ENCODE measurements around the gene DHX16. TPM values are rescaled to one million over a fixed set of nuclear protein-coding genes. Genes with fewer than 3 reads are reported as not detected.

DHX16 gene
- total and polyA plus RNA-seq, 9 of the 15 experiments (the other 6 are each of a cell fraction or from before 2014, with no cell fraction given) = 14.6 to 66.1 (median 47.5) TPM

GRCh38 chr6:30626484-30627366 lies 46.1 kb downstream of the DHX16 start, which contains the start of gene ATAT1 (continued):
- TF ChIP-seq ZBTB33 (CRISPR knock-in tag; IDR thresholded peaks at IDR 0.05) (peak; percentile 64; the same call in 1 of the 2 replicates), ZBTB17 (CRISPR knock-in tag; IDR thresholded peaks at IDR 0.05) (peak; percentile 46; the same call in 1 of the 2 replicates), RBM39 (optimal IDR thresholded peaks at IDR 0.05; ENCODE audit: low read depth, low read length) (peak; percentile 30), NR2C2 (CRISPR knock-in tag; IDR thresholded peaks at IDR 0.05) (peak; percentile 88), NR2C2 (tag; IDR thresholded peaks at IDR 0.05) (peak; percentile 95), GABPB2 (CRISPR knock-in tag; conservative IDR thresholded peaks at IDR 0.05) (no peak), ZNF57 (CRISPR knock-in tag; IDR thresholded peaks at IDR 0.05) (peak; percentile 21; the same call in 1 of the 2 replicates), HMG20A (CRISPR knock-in tag; conservative IDR thresholded peaks at IDR 0.05) (no peak), PHB (CRISPR knock-in tag; IDR thresholded peaks at IDR 0.05) (no peak; the same call in 1 of the 2 replicates), NKRF (IDR thresholded peaks at IDR 0.05; ENCODE audit: borderline replicate concordance) (peak; percentile 62; the same call in 1 of the 2 replicates), ZNF740 (CRISPR knock-in tag; IDR thresholded peaks at IDR 0.05) (no peak), ZNF740 (tag; IDR thresholded peaks at IDR 0.05) (no peak)

All from K562 (cell line).